ENCODE data around the gene TRAPPC14.

TRAPPC14 gene

GRCh38 chr7:100173806-100174495, 15.4 kb upstream of the TRAPPC14 start:
- DNase-seq (ENCODE audit: low read depth): no peak

DNA sequence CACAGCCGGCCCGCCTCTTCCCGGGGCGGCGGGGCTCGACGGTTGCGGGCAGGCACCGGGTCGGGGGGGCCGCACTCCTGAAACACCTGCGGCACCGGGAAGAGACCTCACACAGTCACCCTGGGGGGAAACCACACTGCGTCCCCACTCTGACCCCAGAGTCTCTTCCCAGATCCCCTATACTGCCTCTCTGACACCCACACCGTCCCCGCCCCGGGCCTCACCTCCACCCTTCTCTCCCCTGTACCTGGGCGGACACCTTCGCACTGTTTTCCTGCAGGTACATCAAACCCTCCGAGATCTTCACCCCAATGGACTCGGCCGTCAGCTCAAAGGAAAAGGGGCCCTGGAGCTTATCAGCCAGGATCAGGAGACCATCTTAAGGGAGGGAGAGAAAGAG, 13.3 kb upstream of the TRAPPC14 start:
- no peak for DNase-seq (ENCODE audit: low read depth)

- DNase-seq (ENCODE audit: low read depth): no peak
Observed at GRCh38 chr7:100171087-100171681, 12.7 kb upstream of the TRAPPC14 start.

- DNase-seq (ENCODE audit: low read depth): no peak
Observed at GRCh38 chr7:100170101-100170897, 11.8 kb upstream of the TRAPPC14 start.

DNA sequence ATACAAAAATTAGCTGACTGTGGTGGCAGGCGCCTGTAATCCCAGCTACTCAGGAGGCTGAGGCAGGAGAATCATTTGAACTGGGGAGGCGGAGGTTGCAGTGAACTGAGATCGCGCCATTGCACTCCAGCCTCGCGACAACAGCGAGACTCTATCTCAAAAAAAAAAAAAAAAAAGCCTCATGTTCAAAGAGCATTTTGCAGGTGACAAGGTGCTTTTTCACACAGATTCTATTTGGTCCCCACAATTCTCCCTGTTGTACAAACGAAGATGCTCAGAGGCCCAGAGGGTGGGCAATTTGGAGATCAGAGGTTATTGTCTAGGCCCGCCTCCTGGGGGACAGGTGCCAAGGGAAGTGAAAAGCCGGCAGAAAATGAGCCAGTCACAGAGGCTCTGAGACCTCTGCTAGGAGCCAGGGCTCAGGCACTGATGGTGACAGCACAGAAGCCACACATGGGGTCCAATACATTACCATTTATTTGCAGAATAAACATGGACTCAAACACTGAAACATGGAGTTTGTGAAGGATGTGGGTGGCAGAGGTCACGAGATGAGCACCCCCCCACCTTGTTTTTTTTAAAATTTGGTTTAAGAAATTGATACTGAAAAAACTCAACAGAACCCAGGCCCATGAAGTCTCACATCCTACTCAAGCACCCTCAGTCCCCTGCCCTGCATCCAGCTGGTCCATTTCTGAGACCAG, 10.8 kb upstream of the TRAPPC14 start:
- DNase-seq (ENCODE audit: low read depth): no peak

DNA sequence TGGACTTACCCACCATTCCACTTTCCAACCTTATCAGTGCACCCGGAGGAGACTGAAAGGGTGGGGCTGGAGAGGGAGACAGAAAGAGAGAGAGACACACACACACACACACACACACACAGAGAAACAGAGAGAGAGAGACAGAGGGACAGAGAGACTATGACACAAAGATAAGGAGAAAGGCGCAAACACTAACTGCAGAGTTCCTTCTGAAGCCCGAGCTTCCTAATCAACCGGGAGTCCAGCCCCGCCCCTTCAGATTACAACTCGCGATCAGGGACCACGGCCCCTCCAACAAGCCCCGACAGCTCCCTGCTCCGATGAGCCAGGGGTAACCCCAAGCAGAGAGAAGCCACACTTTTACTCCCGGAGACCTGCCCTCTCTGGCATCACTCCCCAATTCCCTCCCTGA, 9.4 kb upstream of the TRAPPC14 start:
- no peak for DNase-seq (ENCODE audit: low read depth)

- no peak for DNase-seq (ENCODE audit: low read depth)
Observed at GRCh38 chr7:100166970-100167911, 8.7 kb upstream of the TRAPPC14 start.

DNA sequence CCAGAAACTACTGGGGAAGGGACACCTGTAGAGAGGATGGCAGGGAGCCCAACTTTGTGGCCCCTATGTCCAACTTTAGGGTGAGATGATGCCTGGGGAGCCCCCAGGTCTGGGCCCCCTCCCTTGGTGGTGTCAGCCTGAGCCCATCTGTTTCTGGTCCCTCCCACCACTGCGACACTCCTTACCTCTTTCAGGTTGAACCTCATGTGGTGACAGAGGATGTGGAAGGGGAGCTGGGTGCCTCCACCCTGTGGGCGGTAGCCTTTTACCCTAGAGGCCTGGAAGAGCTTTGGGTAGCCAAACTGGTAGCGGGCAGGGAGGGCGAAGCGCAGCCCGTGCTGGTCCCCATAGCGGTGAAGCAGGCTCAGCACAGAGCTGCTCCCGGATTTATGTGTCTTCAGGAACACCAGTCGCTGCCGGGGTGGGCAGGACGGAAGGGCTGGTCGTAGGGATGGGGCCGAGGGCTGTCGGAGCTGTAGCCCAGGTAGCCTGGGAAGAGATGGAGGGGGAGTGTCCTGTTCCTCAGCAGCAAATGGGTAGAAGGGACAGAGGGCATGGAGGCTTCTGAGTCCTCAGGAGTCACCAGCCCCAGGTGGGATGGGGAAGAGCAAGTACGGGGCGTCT, 7.9 kb upstream of the TRAPPC14 start:
- no peak for DNase-seq (ENCODE audit: low read depth)

- no peak for DNase-seq (ENCODE audit: low read depth)
Observed at GRCh38 chr7:100163871-100164270, 5.3 kb upstream of the TRAPPC14 start.

DNA sequence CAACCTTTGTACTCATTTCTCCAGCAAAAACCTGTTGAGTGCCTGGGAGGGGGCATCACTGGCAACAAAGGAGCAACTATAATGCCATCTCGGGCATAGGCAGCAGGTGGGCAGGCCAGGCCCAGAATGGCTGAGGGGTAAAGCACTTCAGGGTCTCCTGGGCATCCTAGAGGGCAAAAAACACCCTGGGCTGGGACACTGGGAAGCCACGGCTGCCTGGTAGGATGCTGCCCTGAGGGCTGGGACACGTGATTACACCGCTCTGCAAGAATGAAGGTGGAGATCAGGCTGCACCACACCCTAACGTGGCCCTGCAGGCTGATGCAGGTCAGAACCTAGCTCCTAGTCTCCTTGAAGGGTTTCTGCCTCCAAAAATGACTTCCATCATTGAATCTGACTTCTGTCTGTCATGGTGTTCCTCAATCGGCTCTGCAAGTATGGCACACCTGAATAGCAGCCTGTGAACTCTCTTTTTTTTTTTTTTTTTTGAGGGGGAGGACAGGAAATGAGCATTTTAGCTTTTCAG, 4.5 kb upstream of the TRAPPC14 start:
- DNase-seq (ENCODE audit: low read depth): no peak

DNA sequence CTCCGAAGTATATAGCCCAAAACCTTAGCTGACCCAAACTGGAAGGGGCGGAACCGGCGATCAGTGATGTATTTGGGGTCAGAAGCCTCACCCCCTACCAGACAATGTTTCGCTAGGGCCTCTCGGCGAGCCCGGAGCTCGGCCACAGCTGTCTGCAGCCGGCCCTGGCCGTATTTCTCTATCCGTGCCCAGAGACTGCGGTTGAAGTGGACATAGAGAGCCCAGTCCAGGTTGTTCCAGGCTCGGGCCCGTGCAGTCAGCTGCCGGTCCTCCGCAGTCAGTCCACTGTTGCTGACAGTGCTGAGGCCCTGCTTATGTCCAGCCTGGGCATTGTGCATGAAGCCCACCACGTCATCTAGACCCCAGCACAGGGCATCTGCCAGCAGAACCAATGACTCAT, 1.5 kb upstream of the TRAPPC14 start:
- DNase-seq (ENCODE audit: low read depth): no peak

DNA sequence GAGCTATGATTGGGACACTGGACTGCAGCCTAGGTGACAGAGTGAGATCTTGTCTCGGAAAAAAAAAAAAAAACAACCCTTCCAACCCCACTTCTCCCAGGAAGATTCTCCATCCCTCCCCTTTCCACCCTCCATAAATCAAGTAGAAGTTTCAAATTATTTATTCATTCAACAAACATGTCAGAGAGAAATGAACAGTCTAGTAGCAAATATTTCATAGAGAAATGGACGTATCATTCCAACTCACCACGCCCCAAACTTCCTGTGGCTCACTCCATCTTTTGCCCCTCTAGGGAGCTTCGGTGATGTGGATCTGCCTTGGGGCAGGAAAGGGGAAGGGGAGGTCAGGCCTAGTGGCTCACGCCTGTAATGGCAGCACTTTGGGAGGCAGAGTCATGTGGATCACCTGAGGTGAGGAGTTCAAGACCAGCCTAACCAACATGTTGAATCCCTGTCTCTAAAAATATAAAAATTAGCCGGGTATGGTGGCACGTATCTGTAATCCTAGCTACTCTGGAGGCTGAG, 638 bp upstream of the TRAPPC14 start:
- DNase-seq (ENCODE audit: low read depth): no peak

GRCh38 chr7:100157334-100158228, 942 bp downstream of the TRAPPC14 start:
- DNase-seq (ENCODE audit: low read depth): no peak

GRCh38 chr7:100157069-100157333, 1.5 kb downstream of the TRAPPC14 start:
- no peak for DNase-seq (ENCODE audit: low read depth)

GRCh38 chr7:100156331-100157068, 2.0 kb downstream of the TRAPPC14 start:
- no peak for DNase-seq (ENCODE audit: low read depth)

DNA sequence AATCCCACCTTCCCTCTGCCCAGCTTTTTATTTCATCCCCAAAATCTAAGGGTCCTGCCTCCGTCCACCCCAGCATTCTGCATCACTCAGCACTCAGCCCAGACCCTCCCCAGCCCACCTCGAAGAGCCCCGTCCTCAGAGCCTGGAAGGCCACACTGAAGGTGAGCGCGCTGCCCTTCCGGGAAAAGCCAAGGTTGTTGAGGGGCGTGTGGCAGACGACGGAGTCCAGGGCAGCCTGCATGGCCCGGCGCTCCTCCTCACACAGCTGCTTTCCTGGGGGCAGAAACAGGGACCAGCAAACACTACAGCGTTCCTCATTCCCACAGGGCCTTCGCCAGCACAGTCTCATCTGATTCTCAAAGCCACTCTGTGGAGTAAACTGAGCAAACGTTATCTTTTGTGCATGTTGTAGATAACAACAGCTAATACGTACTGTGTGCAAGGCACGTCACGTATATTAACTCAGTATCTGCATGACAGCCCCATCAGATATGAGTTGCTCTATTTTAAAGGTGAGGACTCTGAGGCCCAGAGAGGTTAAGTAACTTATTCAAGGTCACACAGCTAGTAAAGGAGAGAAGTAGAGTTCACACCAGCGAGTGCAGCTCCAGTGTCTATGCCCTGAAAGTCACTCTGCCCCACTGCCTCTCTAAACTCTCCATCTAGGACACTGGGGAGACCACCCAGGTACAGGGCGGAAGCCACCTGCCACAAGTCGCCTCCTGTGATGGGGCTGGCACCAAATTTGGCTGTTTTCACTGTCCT, 2.8 kb downstream of the TRAPPC14 start:
- DNase-seq (ENCODE audit: low read depth): no peak

DNA sequence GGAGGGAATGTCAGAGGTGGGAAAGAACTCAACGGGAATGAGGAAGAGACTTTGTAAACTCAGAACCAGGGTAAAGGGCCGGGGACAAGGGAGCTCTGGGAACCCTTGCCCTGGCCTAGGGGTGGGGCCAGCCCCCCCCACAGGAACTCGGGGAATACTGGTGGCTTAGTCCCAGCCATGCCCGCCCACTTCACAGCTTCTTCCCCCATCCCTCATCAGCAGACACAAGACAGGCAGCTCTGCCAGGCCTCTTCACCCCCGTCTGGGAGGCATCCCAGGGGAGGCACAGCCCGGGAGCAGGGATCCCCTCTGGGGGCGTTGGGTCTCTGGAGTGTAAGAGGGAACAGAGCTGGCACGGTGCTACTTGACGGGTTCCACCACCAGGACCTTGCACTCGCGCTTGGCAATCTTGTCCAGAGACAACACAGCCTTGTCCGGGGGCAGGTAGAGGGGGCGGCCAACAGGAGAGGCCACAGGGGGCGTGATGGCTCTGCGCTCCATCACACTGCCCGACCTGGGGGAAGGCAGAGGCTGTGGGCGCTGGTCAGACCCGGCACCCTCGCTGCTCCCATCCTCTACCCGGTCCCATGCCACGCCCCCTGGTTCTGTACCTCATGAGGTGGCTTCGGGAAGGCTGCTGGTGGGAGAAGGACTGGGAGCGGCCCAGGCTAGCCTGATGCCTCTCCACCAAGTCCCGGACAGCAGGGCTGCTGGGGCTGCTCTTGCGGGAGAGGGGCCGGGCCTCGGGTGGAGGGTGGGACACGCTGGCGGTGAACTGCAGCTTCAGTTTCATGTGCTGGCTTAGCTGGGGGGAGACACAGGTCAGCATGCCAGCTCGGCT, 3.7 kb downstream of the TRAPPC14 start:
- DNase-seq (ENCODE audit: low read depth): no peak

Measured in activated T-cell treated with anti-CD3 and anti-CD28 coated beads for 48 hours (primary cell).